ENCODE measurements around the gene CTDSP1. TPM values are rescaled to one million over a fixed set of nuclear protein-coding genes. Genes with fewer than 3 reads are reported as not detected.

The CTDSP1 gene
- polyA plus RNA-seq, 3 donors from 2014 or later = 43.7 to 78.5 (median 61.8) TPM

- Mint-ChIP-seq H3K27ac (no peak overlapping the region), H3K4me3 (no peak overlapping the region), H3K36me3 (peaks cover 18 to 33% (median 22%) of the 10 kb centered on the region in 3 donors), H3K27me3 (ENCODE audit: low read depth in 3 of 3) (no peaks in the 10 kb centered on the region), H3K9me3 (peaks cover 0 to 2% (median 0%) of the 10 kb centered on the region in 6 donors), H3K4me1 (no peaks in the 10 kb centered on the region)
- no peak for DNase-seq
Measured at GRCh38 chr2:218448934-218449333, 49.3 kb downstream of the CTDSP1 start.

GRCh38 chr2:218452079-218452478, 52.4 kb downstream of the CTDSP1 start:
- no peak for DNase-seq
- no peak overlapping the region for H3K4me3 Mint-ChIP-seq
- H3K27ac Mint-ChIP-seq = no peak overlapping the region
- no peaks in the 10 kb centered on the region for H3K4me1 Mint-ChIP-seq
- H3K27me3 Mint-ChIP-seq (ENCODE audit: low read depth in 3 of 3) = no peaks in the 10 kb centered on the region
- no peaks in the 10 kb centered on the region for H3K9me3 Mint-ChIP-seq
- H3K36me3 Mint-ChIP-seq = peaks cover 32 to 46% (median 46%) of the 10 kb centered on the region in 3 donors

Other genes starting within 250 kb of the CTDSP1 start
- gene CXCR1, start 232.9 kb upstream of the CTDSP1 start, polyA plus RNA-seq = 10 to 100 TPM; 13.0 to 64.7 (median 30.5) TPM
- 1,000 to 10,000 TPM; 1,394 to 2,060 (median 1,454) TPM for gene ARPC2, start 182.7 kb upstream of the CTDSP1 start, polyA plus RNA-seq
- 1 to 10 TPM in 1 of 3 donors, under 1 TPM in 2; 0.19 to 2.9 (median 0.22) TPM for gene GPBAR1, start 138.9 kb upstream of the CTDSP1 start, polyA plus RNA-seq
- gene AAMP, start 129.7 kb upstream of the CTDSP1 start, polyA plus RNA-seq = 100 to 1,000 TPM in 2 of 3 donors, 10 to 100 TPM in 1; 71.8 to 158 (median 101) TPM
- 100 to 1,000 TPM in 1 of 3 donors, 10 to 100 TPM in 2; 96.3 to 145 (median 98.9) TPM for gene PNKD, start 129.3 kb upstream of the CTDSP1 start, polyA plus RNA-seq
- gene TMBIM1, start 107.4 kb upstream of the CTDSP1 start, polyA plus RNA-seq = 100 to 1,000 TPM; 119 to 268 (median 155) TPM
- under 1 TPM in 1 of 3 donors, not detected in 2; 0.08 TPM for gene CATIP, start 43.0 kb upstream of the CTDSP1 start, polyA plus RNA-seq
- 1 to 10 TPM in 2 of 3 donors, under 1 TPM in 1; 0.66 to 1.8 (median 1.2) TPM for gene SLC11A1, start 17.6 kb upstream of the CTDSP1 start, polyA plus RNA-seq
- gene VIL1, start 19.3 kb downstream of the CTDSP1 start, polyA plus RNA-seq = under 1 TPM in 2 of 3 donors, not detected in 1; 0.47 to 0.63 TPM
- 1 to 10 TPM; 4.3 to 7.7 (median 6.1) TPM for gene USP37, start 168.5 kb downstream of the CTDSP1 start, polyA plus RNA-seq
- 10 to 100 TPM; 17.7 to 22.3 (median 19.9) TPM for gene CNOT9, start 169.0 kb downstream of the CTDSP1 start, polyA plus RNA-seq
- under 1 TPM in 1 of 3 donors, not detected in 2; 0.71 TPM for gene PLCD4, start 208.0 kb downstream of the CTDSP1 start, polyA plus RNA-seq

All from immature natural killer cell (primary cell).